NB4 (cell line): ENCODE measurements around the gene MYLK3.
"Not testable (repeated sequence)": the region's sequence is repeated elsewhere in the genome, so short reads cannot be mapped to it uniquely, and the experiment has no call there.

Experiments used
- DNase-seq: peaks from one replicate; pipeline ENCODE4 v3.0.0; 2010; ENCODE audit warnings: low read depth
- H3K4me3 ChIP-seq: one replicate; pipeline ENCODE4 v1.5.1; 2011; ENCODE audit warnings: mild to moderate bottlenecking, low read depth, low read length, moderate library complexity
- CTCF ChIP-seq: IDR thresholded peaks from one replicate; pipeline ENCODE4 v1.5.1; 2012; ENCODE audit warnings: low read depth, low read length
- MAX ChIP-seq: IDR thresholded peaks from 2 replicates; pipeline ENCODE4 v1.6.1; 2011; ENCODE audit warnings: low read depth, low read length
- MYC ChIP-seq: IDR thresholded peaks from 2 replicates; pipeline ENCODE4 v1.6.1; 2011; ENCODE audit warnings: low read depth, low read length
- POLR2A ChIP-seq: IDR thresholded peaks from 2 replicates; pipeline ENCODE4 v1.6.1; 2011; ENCODE audit warnings: mild to moderate bottlenecking; ENCODE audit not compliant: insufficient read length; ENCODE audit errors: extremely low read depth

Gene MYLK3

GRCh38 chr16:46789499-46790414 lies 41.6 kb upstream of the MYLK3 start:
- TF ChIP-seq MAX (peak; percentile 40), POLR2A (peak; percentile 87), CTCF (no peak)
- peak; percentile 86 for DNase-seq
- H3K4me3 ChIP-seq = peak overlapping the region; percentile 46

- H3K4me3 ChIP-seq = no peak overlapping the region
- DNase-seq = peak; percentile 24
- TF ChIP-seq CTCF = no peak
- no peak for TF ChIP-seq POLR2A
- TF ChIP-seq MAX = no peak
- no peak for TF ChIP-seq MYC
Measured at GRCh38 chr16:46788891-46789474, 40.8 kb upstream of the MYLK3 start.

- DNase-seq = no peak
- TF ChIP-seq MYC (no peak), CTCF (no peak), MAX (no peak), POLR2A (no peak)
- H3K4me3 ChIP-seq = no peak overlapping the region
Measured at GRCh38 chr16:46787909-46788308, 39.8 kb upstream of the MYLK3 start.

- no peak for TF ChIP-seq MAX
- no peak for TF ChIP-seq MYC
- TF ChIP-seq POLR2A = no peak
- TF ChIP-seq CTCF = no peak
- no peak overlapping the region for H3K4me3 ChIP-seq
- DNase-seq = no peak
Measured at GRCh38 chr16:46785076-46785845, 37.1 kb upstream of the MYLK3 start.

GRCh38 chr16:46784569-46784968 lies 36.4 kb upstream of the MYLK3 start:
- DNase-seq, H3K4me3 ChIP-seq: not testable (repeated sequence)

GRCh38 chr16:46783800-46784199 lies 35.7 kb upstream of the MYLK3 start:
- no peak for DNase-seq
- no peak for TF ChIP-seq MYC
- no peak for TF ChIP-seq MAX
- H3K4me3 ChIP-seq = no peak overlapping the region
